NCI-H187 (cell line): ENCODE results near the gene CDH4.

Source experiments
- DNase-seq, 2 experiments: peaks; one replicate each; lab custom pipeline; 2025; lab: John Stamatoyannopoulos, UW

CDH4 gene

DNA sequence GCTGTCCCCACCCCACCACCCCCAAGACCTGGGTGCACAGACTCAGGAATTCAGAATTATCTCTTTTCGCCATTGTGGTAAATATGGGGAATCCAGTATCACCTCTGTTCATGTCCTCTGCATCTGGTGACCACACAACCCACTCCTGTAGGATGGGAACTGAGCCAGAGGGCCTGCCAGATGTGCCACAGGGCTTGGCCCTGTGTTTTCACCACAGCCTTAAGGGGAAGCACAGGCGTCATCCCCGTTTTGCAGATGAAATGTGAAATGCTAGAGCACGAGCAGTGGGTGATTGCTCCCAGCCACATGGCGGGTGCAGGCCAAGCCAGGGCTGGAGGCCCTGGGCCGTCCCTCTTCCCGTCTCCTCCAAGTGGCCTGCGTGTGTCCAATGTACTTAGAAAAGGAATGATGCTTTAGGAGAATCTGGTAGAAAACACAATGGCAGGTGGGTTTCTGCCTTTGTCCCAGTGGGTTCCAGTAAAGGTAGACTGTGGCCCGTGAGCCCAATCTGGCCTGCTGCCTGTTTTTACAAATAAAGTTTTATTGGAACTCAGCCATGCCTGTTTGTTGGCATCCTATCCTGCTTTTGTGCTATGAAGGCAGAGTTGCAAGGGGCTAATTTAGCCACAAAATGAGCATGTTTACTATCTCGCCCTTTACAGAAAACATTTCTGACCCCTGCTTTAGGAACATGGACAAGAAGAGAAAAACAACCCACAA is 309.2 kb downstream of the CDH4 start:
- no peak for DNase-seq

DNA sequence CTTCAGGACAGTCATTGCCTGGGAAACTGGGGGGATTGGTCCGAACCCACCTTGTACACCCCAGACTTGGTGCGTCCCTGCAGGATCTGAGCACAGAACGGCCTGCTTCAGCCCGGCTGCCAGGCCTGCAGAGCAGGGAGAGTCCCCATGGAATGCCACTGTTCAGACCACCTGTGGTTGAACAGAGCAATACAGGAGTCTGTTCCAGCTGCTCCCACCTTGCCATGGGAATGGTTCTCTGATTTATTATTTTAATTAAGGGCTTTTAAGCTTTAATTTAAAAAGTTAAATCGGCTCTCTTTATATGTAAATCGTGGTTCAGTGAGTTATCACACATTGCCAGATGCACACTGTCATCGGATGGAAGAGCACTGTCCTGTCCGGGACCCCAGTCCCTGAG is 310.4 kb downstream of the CDH4 start:
- no peak for DNase-seq

DNA sequence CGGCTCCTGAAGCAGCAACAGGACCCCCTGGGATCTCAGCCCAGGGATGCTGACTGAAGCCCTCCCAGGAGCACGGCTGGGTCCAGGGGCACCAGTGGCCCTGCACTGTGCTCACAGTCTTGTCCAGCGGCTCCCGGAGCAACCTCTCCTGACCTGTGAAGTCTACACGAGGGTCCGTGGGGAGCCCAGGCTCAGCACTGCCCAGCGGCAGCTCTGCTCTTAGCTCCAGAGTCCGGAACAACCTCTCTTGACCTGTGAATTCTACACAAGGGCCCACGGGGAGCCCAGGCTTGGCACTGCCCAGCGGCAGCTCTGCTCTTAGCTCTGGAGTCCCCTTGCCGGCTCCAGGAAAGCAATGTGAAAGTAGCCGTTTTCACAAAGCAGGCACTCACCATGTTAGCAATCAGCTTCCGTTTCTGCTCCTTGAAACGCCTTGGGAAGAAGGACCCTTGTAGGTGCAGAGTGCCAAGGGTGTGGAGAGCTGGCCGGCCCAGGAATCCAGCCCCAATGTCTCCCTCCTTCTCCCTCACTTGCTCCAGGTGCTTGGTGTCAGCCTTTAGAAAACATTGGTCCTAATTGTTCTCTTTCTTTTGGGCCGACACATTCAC is 310.9 kb downstream of the CDH4 start:
- DNase-seq = no peak

DNA sequence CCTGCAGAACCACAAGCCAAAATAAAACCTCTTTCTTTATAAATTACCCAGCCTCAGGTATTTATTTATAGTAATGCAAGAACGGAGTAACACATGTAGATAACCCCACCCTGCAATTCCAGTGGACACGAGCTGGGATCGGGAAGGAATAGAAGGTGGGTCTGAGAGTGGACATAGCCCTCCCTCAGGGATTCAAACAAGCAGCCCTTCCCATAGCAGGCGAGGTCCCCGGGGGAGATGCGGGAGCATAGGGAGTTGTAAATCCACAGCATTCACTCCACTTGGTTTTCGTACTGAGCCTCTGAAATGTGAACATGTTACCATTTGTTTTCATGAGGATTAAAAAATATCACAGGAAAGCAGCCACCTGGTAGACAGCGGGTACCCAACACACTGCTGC is 312.6 kb downstream of the CDH4 start:
- no peak for DNase-seq

DNA sequence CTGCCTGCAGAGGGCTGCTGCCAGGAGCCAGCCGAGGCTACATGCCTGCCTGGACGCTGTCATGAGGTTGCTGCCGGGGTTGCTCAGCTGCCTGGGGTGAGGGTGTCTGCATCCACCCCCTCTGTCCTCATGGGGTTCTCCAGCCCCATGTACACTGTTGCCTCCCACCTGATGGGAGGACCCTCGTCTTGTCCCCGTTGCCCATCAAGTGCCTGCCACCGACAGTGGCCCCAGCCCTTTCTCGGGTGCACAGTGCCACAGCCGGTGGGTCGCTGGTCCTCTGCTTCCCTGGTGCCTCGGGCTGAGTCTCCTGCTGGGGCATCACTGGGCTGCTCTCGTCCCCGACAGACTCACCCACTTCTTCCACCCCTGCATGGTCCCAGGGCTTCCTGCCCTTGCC is 313.7 kb downstream of the CDH4 start:
- DNase-seq = no peak

DNA sequence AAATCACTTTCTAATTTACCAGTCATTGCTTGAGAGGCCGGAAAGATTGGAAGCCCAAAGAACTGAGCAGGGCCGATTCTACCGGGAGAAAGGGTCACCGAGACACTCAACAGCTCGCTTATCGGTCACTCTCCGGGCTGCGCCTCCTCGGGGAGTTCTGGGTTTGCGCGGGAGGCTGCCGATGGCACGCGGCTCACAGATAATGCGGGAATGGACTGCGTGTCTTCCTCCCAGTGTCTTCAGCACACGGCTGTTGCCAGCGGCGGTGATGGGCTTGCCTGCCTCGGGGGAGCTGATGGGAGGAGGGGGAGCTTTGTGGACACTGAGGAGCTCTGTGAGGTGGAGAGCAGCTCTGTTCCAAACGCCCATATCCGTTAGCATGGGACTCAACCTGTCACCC is 314.6 kb downstream of the CDH4 start:
- no peak for DNase-seq

DNA sequence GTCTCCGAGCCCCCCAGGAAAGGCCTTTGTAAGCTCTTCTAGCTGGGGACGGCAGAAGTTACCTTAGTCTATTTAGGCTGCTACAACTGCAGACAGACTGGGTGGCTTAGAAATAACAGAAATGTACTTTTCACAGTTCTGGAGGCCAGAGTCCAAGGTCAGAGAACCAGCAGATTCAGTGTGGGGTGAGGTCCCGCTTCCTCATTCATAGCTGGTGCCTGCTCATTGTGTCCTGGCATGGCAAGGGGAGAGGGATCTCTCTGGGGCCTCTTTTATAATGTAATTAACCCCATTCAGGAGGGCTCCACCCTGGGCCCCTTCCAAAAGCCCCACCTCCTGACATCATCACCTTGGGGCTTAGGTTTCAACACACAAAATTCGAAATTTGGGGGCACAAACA is 315.1 kb downstream of the CDH4 start:
- DNase-seq = no peak

DNA sequence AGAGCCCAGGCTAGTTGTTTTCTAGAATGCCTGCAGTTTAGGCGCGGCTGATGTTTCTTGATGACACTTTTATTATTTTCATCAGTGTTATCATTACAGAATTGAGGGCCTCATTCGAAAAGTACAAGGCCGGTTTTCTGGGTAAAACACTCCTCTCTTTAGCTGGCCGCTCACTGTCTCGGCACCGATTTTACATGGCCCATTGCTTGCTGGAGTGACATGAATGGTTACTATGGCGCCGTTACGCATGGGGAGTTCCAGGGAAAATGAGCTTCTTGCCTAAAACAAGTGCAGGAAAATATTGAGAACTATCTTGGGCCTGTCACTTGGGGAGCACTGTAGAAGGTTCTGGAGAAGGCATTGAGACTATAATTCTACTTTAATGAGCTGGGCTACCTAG is 317.8 kb downstream of the CDH4 start:
- peak; percentile 87 to 89 for DNase-seq

DNA sequence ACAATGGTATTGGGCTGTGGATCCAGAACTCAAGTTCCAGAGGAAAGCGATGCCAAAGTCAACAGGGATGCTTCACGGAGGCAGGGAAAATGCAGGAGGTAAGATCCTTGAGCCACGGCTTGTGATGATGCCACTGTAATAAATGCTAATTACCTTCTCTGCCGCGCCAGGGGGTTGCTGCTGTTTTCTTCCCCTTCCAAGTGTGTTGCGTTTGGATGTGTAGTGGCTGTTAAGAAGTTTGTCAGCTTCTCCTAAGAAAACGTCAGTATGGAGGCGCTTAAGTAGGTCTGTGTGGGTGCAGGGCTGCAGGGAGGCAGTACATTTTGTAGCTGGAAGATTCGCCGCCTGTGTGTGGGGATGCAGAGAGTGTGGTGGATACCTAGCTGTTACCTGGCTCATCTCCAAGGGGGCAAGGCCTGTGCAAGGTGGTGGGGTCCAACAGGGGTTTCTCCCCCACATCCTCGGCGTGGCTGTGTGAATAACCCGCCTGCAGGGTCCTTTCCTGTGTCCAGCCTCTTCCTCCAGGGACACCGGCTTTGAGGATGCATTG is 318.7 kb downstream of the CDH4 start:
- peak in 1 of 2 experiments; percentile 59 for DNase-seq

DNA sequence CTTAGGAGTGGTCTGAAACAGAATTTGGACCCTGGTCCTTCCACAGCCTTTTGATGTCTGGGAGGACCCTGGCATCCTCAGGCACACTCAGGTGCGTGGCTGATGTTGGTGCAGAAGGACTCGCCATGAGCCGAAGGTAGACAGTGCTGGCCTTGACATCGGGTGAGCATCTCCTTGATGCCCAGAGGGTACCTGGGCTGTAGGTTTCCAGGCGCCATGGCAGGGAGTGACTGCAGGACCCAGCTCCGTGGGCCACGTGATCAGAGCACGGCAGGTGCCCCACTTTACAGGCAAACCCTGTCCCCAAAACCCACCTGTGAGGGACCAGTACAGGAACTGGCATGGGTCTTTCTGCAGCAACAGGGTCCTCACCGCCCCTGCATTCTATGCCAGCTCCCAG is 319.2 kb downstream of the CDH4 start:
- DNase-seq = no peak

DNA sequence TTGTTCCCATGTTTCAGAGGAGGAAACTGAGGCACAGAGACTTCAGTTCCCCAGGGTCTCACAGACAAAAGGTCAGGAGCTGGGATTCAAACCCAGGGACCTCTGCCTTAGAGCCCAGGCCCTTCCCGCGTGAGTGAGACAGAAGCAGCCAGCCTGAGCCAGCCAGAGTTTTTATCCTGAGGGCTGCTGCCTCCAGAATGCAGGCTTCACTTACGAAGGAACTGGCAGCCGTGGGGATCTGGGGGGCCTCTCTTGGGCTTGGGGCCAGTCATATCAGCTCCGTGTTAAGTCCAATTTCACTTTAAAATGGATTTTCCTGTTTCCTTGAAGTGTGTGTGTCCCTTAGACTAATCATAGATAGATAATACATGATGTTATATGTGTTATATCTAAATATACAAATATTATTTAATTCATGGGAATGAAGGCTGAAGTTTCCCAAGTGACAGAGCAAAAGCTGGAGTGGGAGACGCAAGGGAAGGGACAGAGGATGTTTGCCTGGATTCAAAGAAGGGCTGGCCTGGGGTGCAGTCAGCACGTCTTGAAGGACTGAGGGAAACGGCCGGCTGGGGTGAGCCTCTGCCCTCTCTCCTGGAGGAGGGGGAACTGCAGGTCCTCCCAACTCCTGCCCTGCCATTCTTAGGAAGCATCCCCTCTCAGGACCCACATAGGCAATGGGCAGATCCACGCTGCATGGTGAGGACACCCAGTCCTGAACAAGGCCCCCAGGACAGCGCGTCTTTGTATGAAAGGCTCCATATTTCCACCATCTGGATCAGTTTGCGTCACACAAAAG is 320.1 kb downstream of the CDH4 start:
- no peak for DNase-seq

DNA sequence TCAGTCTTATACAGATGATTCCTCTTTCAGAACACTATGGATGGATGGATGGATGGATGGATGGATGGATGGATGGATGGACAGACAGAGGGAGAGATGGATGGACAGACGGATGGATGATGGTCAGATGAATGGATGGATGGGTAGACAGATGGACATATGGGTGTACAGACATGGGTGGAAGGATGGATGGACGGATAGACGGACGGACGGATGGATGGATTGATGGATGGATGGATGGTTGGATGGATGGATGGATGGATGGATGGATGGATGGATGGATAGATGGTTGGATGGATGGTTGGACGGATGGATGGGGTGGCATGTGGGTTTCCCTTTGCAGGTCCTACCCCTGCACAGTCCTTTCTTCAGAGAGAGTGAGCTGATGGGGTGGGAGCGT is 320.7 kb downstream of the CDH4 start:
- no peak for DNase-seq

DNA sequence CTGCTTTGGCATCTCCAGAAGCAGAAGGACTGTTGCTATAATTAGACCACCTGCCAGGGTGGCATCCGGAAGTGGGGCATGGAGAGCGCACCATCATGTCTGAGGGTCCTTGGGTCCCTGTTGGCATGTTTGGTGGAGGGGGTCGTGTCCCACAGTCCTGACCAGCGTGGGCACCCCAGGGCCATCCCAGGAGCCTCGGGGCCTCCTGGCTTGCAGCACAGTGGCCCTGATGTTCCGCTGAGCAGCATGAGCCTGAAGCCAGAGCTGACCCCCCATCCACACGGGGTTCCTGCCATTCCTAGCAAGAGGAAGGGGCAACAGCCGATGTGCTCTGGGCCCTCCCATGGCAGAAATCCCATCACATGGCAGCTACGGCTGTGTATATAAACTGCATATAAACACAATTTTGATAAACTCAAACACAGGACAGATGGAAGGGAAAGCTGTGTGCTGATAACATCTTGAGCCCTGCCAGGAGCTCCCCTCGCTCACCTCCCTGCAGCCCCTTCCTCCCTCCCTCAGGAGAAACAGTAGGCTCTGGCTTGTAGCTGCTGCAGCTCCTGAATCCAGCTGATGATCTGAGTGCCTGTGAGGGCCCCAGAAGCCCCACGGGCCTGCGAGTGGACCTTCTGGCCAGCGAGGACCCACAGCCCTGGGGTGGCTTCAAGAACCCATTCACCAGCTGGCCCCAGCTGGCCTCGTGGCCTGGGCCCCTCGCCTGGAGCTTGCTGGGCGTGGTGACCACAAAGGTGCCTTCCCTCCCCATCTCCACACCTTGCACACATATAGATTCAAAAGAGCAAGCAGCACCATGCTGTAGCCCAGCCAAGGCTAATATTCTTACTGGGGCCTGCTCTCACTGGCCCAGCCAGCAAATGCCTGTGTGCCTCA is 321.6 kb downstream of the CDH4 start:
- no peak for DNase-seq

DNA sequence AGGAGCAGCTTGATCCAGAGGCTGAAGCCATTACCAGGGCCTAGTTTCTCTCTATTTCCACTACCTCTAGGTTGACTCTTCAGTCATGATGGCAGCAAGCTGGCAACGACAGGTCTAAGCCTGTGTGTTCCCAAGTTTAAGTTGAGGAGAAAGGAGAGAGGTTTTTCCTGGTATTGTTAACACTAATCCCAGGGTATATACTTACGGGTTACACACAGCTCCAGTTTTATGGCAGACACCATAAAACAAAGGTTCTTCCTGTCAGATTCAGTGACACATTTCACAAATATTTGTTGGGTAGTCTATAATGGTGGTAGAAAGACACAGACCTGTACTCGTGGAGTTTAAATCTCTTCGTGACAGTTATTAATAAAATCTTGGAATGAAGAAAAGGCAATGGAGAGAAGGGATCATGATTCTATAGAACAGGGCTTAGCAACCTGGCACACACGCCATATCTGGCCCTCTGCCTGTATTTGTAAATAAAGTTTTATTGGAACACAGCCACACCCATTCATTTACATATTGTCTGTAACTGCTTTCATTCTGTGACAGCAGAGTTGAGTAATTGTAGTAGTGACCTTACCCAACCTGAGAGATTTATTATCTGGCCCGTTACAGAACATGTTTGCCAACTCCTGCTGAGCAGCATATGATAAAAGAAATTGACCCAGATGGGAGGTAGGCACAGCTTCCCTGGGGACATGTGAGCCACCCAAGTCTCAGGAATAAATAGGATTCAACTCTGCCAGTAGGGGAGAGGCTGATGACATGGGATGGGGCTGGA is 323.3 kb downstream of the CDH4 start:
- no peak for DNase-seq

DNA sequence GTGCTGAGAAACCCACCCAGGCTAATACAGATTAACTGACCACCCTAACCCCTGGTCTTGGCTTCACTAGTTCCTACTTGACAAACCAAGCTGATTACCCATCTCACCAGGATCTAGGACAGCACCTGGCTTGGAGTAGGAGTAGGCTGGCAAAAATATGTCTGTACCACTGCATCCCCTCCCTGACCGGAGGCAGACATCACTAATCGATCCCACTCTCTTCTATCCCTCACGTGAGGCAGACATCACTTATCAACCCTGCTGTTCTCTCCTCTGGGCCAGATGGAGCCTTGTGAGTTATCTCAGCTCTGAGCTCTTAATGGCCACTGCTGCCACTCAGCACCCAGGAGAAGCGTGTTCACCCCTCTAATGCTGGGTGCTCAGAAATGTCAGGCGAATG is 324.3 kb downstream of the CDH4 start:
- DNase-seq = no peak

DNA sequence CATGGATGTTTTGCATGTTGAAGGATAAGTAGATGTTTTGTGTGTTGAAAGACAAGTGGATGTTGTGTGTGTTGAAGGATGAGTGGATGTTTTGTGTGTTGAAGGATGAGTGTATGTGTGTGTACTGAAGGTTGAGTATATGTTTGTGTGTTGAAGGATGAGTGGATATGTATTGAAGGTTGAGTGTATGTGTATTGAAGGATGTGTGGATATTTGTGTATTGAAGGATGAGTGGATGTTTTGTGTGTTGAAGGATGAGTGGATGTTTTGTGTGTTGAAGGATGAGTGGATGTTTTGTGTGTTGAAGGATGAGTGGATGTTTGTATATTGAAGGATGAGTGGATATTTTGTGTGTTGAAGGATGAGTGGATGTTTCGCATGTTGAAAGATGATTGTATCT is 325.0 kb downstream of the CDH4 start:
- no peak for DNase-seq

DNA sequence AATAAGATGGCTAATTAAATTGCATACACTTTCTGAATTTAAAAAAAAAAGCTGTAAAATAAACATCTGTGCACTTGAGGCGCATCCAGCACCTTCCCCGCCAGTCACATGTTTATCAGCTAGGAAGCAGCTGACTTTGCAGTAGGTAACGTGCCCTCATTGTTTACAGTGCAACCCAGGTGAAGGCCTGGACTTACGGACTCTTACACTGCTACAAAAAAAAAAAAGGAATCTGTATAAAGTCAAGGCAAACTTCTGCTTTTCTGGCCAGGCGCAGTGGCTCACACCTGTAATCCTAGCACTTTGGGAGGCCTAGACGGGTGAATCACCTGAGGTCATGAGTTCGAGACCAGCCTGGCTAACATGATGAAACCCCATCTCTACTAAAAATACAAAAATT is 327.8 kb downstream of the CDH4 start:
- DNase-seq = no peak

DNA sequence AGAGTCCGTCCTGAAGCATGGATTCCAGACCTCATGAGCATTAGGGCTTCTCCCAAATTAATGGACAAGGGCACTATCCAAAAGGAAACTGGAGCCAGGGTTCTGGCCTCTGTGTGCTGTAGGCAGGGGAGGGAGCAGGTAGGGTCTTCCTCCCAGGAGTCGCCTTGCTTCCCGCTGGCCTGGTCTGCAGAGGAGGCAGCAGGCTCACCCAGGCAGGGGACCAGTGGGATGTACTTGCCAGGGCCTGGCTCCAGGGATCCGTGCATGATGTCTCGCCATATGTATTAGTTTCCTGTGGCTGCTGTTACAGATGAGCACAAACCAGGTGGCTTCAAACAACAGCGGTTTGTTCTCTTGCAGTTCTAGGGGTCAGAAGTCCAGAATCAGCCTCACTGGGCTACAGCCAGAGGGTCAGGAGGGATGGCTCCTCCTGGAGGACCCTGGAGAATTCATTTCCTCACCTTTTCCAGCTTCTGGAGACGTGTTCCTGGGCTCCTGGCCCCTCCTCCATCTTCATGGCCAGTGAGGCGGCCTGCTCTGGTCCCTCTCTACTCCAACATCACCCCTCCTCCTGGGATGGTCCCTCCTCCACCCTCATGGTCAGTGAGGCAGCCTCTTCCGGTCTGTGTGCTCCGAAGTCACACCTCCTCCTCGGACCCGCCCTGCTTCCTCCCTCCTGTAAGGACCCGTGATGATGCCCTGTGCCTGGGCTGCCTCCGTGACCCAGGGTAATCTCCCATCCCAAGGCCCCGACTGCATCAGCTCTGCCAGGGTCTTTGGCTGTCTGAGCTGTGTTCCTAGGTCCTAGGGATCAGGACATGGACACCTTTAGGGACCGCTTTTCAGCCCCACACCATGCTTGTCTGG is 329.1 kb downstream of the CDH4 start:
- DNase-seq = no peak

DNA sequence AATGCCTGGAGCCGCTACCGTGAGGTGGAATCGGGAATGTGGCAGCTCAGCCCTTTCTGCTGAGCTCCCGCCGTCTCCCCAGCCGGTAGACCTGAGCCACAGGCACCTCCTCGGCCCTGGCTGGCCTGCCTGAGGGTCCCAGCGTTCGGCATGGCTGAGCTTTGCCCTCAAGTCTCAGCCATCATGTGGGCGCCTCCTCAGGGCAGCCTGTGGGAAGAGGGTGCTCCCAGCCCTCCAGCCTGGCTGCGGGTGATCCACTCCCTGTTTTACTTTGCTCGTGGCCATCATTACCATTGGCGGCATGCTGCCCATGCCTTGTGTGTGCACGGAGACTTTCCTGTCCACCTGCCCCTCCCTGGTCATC is 329.7 kb downstream of the CDH4 start:
- DNase-seq = no peak

DNA sequence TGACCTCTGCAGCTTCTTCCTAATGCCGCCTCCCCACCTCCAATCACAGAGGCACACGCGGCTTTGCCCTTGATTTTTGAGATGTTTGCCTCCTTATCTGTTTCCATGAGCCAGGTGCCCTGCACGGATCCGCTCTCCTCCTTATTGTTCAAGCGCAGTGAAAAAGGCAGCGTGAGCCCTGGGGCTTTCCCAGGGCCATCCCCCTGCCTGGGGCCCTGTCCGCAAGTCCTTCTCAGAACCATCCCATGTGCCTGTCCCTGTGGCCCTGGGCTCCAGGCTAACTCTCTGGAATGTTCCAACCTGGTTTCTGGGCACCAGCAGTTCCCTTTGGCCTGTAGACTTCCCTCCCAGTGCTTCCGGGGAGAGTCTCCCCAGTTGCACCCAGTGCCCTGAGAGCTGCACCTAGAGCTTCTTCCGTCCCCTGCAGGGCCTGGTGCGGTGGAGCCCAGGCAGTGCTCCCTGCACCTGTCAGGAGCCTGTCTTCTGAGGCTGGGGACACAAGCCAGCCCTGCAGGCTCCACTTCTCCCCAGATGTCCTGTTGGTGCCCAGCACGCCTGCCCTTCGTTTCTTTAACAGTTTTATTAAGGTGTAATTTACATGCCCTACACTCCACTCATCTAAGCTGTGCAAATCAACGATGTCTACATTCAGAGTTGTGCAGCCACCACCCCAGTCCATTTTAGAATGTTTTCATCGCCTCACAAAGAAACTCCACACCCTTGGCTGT is 330.3 kb downstream of the CDH4 start:
- no peak for DNase-seq
